Endothelial cell (in vitro differentiated cells): Measurements from ENCODE around the gene C1QTNF12. TPM values are rescaled to one million over a fixed set of nuclear protein-coding genes. Genes with fewer than 3 reads are reported as not detected.

Source experiments
- DNase-seq: peaks from one replicate; pipeline ENCODE4 v3.0.0; 2021; ENCODE audit warnings: low spot score
- H3K27ac Mint-ChIP-seq: one replicate; pipeline ENCODE4 v1.8.0; 2021; ENCODE audit warnings: mixed read lengths, inconsistent platforms; ENCODE audit not compliant: unreplicated experiment
- H3K27me3 Mint-ChIP-seq: one replicate; pipeline ENCODE4 v1.8.0; 2021; ENCODE audit warnings: mild to moderate bottlenecking, moderate library complexity, mixed read lengths, inconsistent platforms; ENCODE audit not compliant: unreplicated experiment
- H3K36me3 Mint-ChIP-seq: one replicate; pipeline ENCODE4 v1.8.0; 2021; ENCODE audit warnings: mild to moderate bottlenecking, low read depth, mixed read lengths, inconsistent platforms; ENCODE audit not compliant: unreplicated experiment
- H3K4me1 Mint-ChIP-seq: one replicate; pipeline ENCODE4 v1.8.0; 2021; ENCODE audit warnings: mild to moderate bottlenecking, mixed read lengths, inconsistent platforms; ENCODE audit not compliant: unreplicated experiment
- H3K4me3 Mint-ChIP-seq: one replicate; pipeline ENCODE4 v1.8.0; 2021; ENCODE audit warnings: mild to moderate bottlenecking, mixed read lengths, inconsistent platforms; ENCODE audit not compliant: unreplicated experiment
- H3K9me3 Mint-ChIP-seq: one replicate; pipeline ENCODE4 v1.8.0; 2021; ENCODE audit warnings: mixed read lengths, inconsistent platforms; ENCODE audit not compliant: unreplicated experiment
- total RNA-seq: library from RNA; stranded (reverse); fragmentation: NEBNext Ultra II Directional; extraction: Animal tissue kit (Norgen Biotek cat#: 25700); gene quantifications from one replicate; pipeline ENCODE4 v1.2.1, GENCODE V29; 2021; ENCODE audit not compliant: unreplicated experiment
- TF ChIP-seq, protein P1 (sequence below): fragments of 200-600 bp; sonication (generic); IDR thresholded peaks from one replicate; pipeline ENCODE4 v1.5.0; 2021; ENCODE audit warnings: antibody characterized with exemption; ENCODE audit not compliant: unreplicated experiment

The C1QTNF12 gene
- total RNA-seq, 1 donor from 2014 or later: 0.69 TPM

DNA sequence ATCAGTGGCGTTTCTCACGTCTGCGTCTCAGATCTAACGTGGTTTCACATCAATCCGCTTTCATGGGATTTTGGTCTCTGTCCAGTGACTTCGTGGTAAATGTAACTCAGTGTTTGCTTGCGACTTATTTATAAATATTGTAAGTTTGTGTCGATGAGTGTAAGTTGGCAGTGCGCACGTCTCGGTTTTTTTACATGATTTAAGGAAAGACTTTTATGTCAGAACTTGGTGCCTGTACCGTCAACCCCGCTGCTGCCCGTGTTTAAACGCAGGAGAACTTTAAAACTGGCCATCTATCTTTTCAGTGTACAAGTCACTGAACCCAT is 13.0 kb downstream of the C1QTNF12 start:
- TF ChIP-seq, protein P1, sequence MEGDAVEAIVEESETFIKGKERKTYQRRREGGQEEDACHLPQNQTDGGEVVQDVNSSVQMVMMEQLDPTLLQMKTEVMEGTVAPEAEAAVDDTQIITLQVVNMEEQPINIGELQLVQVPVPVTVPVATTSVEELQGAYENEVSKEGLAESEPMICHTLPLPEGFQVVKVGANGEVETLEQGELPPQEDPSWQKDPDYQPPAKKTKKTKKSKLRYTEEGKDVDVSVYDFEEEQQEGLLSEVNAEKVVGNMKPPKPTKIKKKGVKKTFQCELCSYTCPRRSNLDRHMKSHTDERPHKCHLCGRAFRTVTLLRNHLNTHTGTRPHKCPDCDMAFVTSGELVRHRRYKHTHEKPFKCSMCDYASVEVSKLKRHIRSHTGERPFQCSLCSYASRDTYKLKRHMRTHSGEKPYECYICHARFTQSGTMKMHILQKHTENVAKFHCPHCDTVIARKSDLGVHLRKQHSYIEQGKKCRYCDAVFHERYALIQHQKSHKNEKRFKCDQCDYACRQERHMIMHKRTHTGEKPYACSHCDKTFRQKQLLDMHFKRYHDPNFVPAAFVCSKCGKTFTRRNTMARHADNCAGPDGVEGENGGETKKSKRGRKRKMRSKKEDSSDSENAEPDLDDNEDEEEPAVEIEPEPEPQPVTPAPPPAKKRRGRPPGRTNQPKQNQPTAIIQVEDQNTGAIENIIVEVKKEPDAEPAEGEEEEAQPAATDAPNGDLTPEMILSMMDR: no peak
- H3K36me3 Mint-ChIP-seq: peaks cover 11% of the 10 kb centered on the region
- no peaks in the 10 kb centered on the region for H3K9me3 Mint-ChIP-seq
- H3K4me3 Mint-ChIP-seq: peak overlapping the region; percentile 84
- DNase-seq: no peak
- H3K27ac Mint-ChIP-seq: peak overlapping the region; percentile 80
- H3K27me3 Mint-ChIP-seq: peaks cover 14% of the 10 kb centered on the region
- H3K4me1 Mint-ChIP-seq: peaks cover 22% of the 10 kb centered on the region

DNA sequence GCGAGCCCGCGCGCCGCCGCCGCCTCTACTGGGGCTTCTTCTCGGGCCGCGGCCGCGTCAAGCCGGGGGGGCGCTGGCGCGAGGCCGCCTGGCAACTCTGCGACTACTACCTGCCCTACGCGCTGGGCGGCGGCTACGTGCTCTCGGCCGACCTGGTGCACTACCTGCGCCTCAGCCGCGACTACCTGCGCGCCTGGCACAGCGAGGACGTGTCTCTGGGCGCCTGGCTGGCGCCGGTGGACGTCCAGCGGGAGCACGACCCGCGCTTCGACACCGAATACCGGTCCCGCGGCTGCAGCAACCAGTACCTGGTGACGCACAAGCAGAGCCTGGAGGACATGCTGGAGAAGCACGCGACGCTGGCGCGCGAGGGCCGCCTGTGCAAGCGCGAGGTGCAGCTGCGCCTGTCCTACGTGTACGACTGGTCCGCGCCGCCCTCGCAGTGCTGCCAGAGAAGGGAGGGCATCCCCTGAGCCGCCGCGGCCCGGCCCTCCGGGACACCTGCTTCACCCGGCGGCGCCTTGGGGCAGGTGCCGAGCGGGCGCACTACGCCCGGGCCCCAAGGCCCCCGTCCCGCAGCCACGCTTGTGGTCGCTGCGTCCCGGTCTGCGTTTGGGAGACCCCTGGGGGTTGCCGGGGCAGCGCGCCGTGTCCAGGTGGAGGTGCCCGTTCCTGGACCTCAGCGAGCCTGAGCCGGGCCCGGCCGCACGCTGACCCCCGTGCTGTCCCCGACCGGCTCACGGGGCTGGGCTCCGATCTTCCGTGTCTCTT is 13.5 kb downstream of the C1QTNF12 start:
- peaks cover 11% of the 10 kb centered on the region for H3K36me3 Mint-ChIP-seq
- H3K4me3 Mint-ChIP-seq: peak overlapping the region; percentile 84
- no peak for DNase-seq
- peak overlapping the region; percentile 80 for H3K27ac Mint-ChIP-seq
- TF ChIP-seq, protein P1: no peak
- peaks cover 22% of the 10 kb centered on the region for H3K4me1 Mint-ChIP-seq
- H3K27me3 Mint-ChIP-seq: peaks cover 15% of the 10 kb centered on the region
- no peaks in the 10 kb centered on the region for H3K9me3 Mint-ChIP-seq

DNA sequence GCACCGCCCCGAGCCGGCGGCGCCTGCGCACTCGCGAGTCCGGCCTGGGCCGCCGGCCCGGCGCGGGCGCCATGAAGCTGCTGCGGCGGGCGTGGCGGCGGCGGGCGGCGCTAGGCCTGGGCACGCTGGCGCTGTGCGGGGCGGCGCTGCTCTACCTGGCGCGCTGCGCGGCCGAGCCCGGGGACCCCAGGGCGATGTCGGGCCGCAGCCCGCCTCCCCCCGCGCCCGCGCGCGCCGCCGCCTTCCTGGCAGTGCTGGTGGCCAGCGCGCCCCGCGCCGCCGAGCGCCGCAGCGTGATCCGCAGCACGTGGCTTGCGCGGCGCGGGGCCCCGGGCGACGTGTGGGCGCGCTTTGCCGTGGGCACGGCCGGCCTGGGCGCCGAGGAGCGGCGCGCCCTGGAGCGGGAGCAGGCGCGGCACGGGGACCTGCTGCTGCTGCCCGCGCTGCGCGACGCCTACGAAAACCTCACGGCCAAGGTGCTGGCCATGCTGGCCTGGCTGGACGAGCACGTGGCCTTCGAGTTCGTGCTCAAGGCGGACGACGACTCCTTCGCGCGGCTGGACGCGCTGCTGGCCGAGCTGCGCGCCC is 14.2 kb downstream of the C1QTNF12 start, which contains the start of gene B3GALT6:
B3GALT6 (plus strand) TSS at position 30 of the 588 bp plus-strand sequence; CDS start at position 72, 42 bp downstream.
- Mint-ChIP-seq H3K27ac (peak within 1 kb of the TSS; percentile 88), H3K36me3 (peaks cover 11% of the 10 kb centered on the region), H3K27me3 (peaks cover 15% of the 10 kb centered on the region), H3K4me3 (peak within 1 kb of the TSS; percentile 97), H3K9me3 (no peaks in the 10 kb centered on the region), H3K4me1 (peaks cover 22% of the 10 kb centered on the region)
- TF ChIP-seq, protein P1: no peak
- no peak for DNase-seq

DNA sequence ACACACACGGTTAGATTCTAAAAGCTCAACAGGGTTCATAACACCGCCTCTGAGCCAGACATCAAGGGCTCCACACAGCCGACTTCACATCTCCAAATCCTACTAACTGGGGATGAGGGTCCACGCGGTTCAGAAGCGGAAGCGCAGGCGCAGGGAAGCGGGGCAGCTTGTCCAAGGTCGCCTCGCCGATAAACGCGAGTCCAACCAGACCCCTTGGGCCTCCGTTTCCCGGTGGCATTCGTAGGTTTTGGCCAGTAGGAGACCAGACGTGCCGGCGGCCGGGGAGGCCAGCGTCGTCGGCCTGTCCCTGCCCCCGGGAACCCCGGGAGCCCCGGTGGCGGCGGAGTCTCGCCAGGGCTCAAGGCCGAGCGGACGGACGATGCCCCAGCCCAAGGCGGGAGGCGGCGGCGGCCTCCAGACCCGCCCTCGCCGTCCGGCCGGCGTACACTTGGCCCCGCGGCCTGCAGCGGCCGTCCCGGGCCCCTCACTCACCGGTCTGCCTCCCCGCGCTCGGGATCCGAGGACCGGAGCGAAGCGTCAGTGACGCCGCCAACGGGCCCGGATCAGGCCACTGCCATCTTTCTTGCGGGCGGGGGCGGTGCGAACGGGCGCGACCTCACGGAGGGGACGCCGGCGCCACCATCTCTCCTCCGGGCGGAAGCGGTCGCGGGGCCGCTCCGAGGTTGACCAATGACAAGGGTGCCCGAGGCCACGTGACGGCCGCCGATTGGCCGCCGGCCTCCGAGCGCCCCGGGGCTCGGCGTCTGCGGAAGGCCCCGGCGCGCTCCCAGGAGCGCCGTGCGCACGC is 14.9 kb downstream of the C1QTNF12 start, which contains the start of gene SDF4:
SDF4 (minus strand) TSS at position 602 of the 808 bp plus-strand sequence. CDS start 3,229 bp downstream, outside the sequence.
- peak; percentile 94 for DNase-seq
- peak within 1 kb of the TSS; percentile 88 for H3K27ac Mint-ChIP-seq
- peak within 1 kb of the TSS; percentile 97 for H3K4me3 Mint-ChIP-seq
- H3K9me3 Mint-ChIP-seq: no peaks in the 10 kb centered on the region
- peaks cover 15% of the 10 kb centered on the region for H3K27me3 Mint-ChIP-seq
- TF ChIP-seq, protein P1: peak; percentile 12
- peaks cover 11% of the 10 kb centered on the region for H3K36me3 Mint-ChIP-seq
- peaks cover 22% of the 10 kb centered on the region for H3K4me1 Mint-ChIP-seq
